Thoracic aorta (tissue), 2 donors: ENCODE measurements around the gene JAKMIP3. TPM values are rescaled to one million over a fixed set of nuclear protein-coding genes. Genes with fewer than 3 reads are reported as not detected.
A peak's percentile ranks its signal among the peaks of the same experiment; 100 is the strongest.

Experiments used
- ATAC-seq: fragments of 150-250 bp; one replicate; pipeline ENCODE4 v1.8.0; 2017; ENCODE audit warnings: low read depth; ENCODE audit not compliant: insufficient number of reproducible peaks, low FRiP score
- DNase-seq: peaks from one replicate; pipeline ENCODE4 v3.0.0-alpha.2; 2020; ENCODE audit warnings: low spot score
- H3K27ac ChIP-seq, 2 donors: fragments of 200-600 bp; sonication (generic); 1 replicate in 1 of 2; 2 replicates in 1 of 2; pipeline ENCODE4 v1.5.1; 2016; ENCODE audit warnings: mild to moderate bottlenecking in 2 of 2, moderate library complexity in 2 of 2
- H3K27me3 ChIP-seq: fragments of 200-600 bp; sonication (generic); replicated peaks from 2 replicates; pipeline ENCODE4 v1.6.0; 2016; ENCODE audit warnings: mild to moderate bottlenecking; ENCODE audit not compliant: insufficient read depth
- H3K36me3 ChIP-seq: fragments of 200-600 bp; sonication (generic); one replicate; pipeline ENCODE4 v1.5.1; 2016
- H3K4me1 ChIP-seq, 2 donors: fragments of 200-600 bp; sonication (generic); 1 replicate in 1 of 2; 2 replicates in 1 of 2; pipeline versions ENCODE4 v1.5.1 to v1.6.0; 2016; ENCODE audit warnings: low read depth in 2 of 2, mild to moderate bottlenecking in 1 of 2; ENCODE audit not compliant: control insufficient read depth in 1 of 2
- H3K4me3 ChIP-seq: fragments of 200-600 bp; sonication (generic); 2 replicates; pipeline ENCODE4 v1.5.1; 2016; ENCODE audit warnings: mild to moderate bottlenecking
- H3K9me3 ChIP-seq: fragments of 200-600 bp; sonication (generic); 2 replicates; pipeline ENCODE4 v1.5.1; 2016
- CTCF ChIP-seq: fragments of 200-600 bp; sonication (generic); IDR thresholded peaks from one replicate; pipeline ENCODE4 v1.5.1; 2019; ENCODE audit warnings: antibody characterized with exemption
- total RNA-seq, 2 donors: library from RNA; depleted of rRNA; stranded (reverse); fragments of >200 nt; gene quantifications; one replicate each; pipeline versions ENCODE4 v1.1.0 to v1.2.3, GENCODE V29; 2016

JAKMIP3 gene
- total RNA-seq, 2 donors from 2014 or later, result 0.42 to 1.4 TPM

- no peak for DNase-seq
- peaks cover 13% of the 10 kb centered on the region for H3K27me3 ChIP-seq
These were observed 28.7 kb upstream of the JAKMIP3 start for GRCh38 chr10:132036887-132037675.

GRCh38 chr10:132037676-132037975 lies 28.1 kb upstream of the JAKMIP3 start:
- no peak overlapping the region for H3K27ac ChIP-seq
- TF ChIP-seq CTCF, result no peak
- H3K4me1 ChIP-seq, result peaks cover 0 to 13% of the 10 kb centered on the region in 2 donors
- DNase-seq, result no peak
- no peaks in the 10 kb centered on the region for H3K36me3 ChIP-seq
- H3K4me3 ChIP-seq, result no peak overlapping the region
- peaks cover 13% of the 10 kb centered on the region for H3K27me3 ChIP-seq
- no peaks in the 10 kb centered on the region for H3K9me3 ChIP-seq
- no peak for ATAC-seq

More at GRCh38 chr10:132036887-132037675, 28.7 kb upstream of the JAKMIP3 start:
- peak overlapping the region; percentile 54 for H3K4me3 ChIP-seq
- TF ChIP-seq CTCF, result no peak
- H3K27ac ChIP-seq, result no peak overlapping the region
- no peak for ATAC-seq
- peaks cover 0 to 13% of the 10 kb centered on the region in 2 donors for H3K4me1 ChIP-seq
- no peaks in the 10 kb centered on the region for H3K9me3 ChIP-seq
- H3K36me3 ChIP-seq, result no peaks in the 10 kb centered on the region

- no peak for TF ChIP-seq CTCF
- no peak for ATAC-seq
These were observed 26.4 kb upstream of the JAKMIP3 start for GRCh38 chr10:132039371-132039770.

GRCh38 chr10:132040046-132040445 lies 25.7 kb upstream of the JAKMIP3 start:
- no peak overlapping the region for H3K27ac ChIP-seq
- H3K4me1 ChIP-seq, result peaks cover 0 to 13% of the 10 kb centered on the region in 2 donors
- no peak overlapping the region for H3K4me3 ChIP-seq
- H3K36me3 ChIP-seq, result no peaks in the 10 kb centered on the region
- peaks cover 20% of the 10 kb centered on the region for H3K27me3 ChIP-seq
- ATAC-seq (no peak), DNase-seq (no peak)
- H3K9me3 ChIP-seq, result no peaks in the 10 kb centered on the region
- TF ChIP-seq CTCF, result no peak

More at GRCh38 chr10:132039371-132039770, 26.4 kb upstream of the JAKMIP3 start:
- H3K27ac ChIP-seq, result no peak overlapping the region
- H3K36me3 ChIP-seq, result no peaks in the 10 kb centered on the region
- peaks cover 20% of the 10 kb centered on the region for H3K27me3 ChIP-seq
- peaks cover 0 to 13% of the 10 kb centered on the region in 2 donors for H3K4me1 ChIP-seq
- no peaks in the 10 kb centered on the region for H3K9me3 ChIP-seq
- no peak for DNase-seq
- no peak overlapping the region for H3K4me3 ChIP-seq

GRCh38 chr10:132041340-132041739 lies 24.4 kb upstream of the JAKMIP3 start:
- no peaks in the 10 kb centered on the region for H3K36me3 ChIP-seq

More at GRCh38 chr10:132041340-132041739, 24.4 kb upstream of the JAKMIP3 start:
- Histone ChIP-seq H3K4me1 (peaks cover 0 to 8% of the 10 kb centered on the region in 2 donors), H3K4me3 (no peak overlapping the region), H3K9me3 (no peaks in the 10 kb centered on the region), H3K27me3 (peaks cover 20% of the 10 kb centered on the region), H3K27ac (no peak overlapping the region)
- TF ChIP-seq CTCF, result no peak
- ATAC-seq, result no peak
- DNase-seq, result no peak
